Transverse colon (tissue), 4 donors: ENCODE measurements around the gene UTY.
"Not testable (repeated sequence)": the region's sequence is repeated elsewhere in the genome, so short reads cannot be mapped to it uniquely, and the experiment has no call there.

ENCODE experiments used
- CTCF ChIP-seq, 5 experiments: fragments of 200-600 bp in 3 of 5; fragments of 450-650 bp in 2 of 5; sonication (generic) in 3 of 5; IDR thresholded peaks; 1 replicate in 2 of 5; 2 replicates in 3 of 5; pipeline ENCODE4 v1.5.1; 2016 to 2017; ENCODE audit warnings: antibody characterized with exemption in 5 of 5, inconsistent platforms in 3 of 5, mild to moderate bottlenecking in 2 of 5, moderate library complexity in 1 of 5
- EP300 ChIP-seq: sonication (generic); formaldehyde crosslinking; IDR thresholded peaks from one replicate; pipeline ENCODE4 v1.6.1; 2017; ENCODE audit warnings: antibody characterized with exemption, low read depth
- POLR2A ChIP-seq: fragments of 450-650 bp; IDR thresholded peaks from one replicate; pipeline ENCODE4 v1.6.1; 2016; ENCODE audit warnings: antibody characterized with exemption, mild to moderate bottlenecking, moderate library complexity
- POLR2AphosphoS5 ChIP-seq, 3 donors: sonication (generic); formaldehyde crosslinking; IDR thresholded peaks; one replicate each; pipeline ENCODE4 v1.6.1; 2016; ENCODE audit warnings: antibody characterized with exemption in 3 of 3

GRCh38 chrY:13253941-13254440 lies 225.8 kb downstream of the UTY start:
- not testable (repeated sequence) for TF ChIP-seq CTCF (IDR thresholded peaks at IDR 0.05); POLR2AphosphoS5 (IDR thresholded peaks at IDR 0.05); POLR2A; EP300
